ENCODE results near the gene LRCH4.

- peak in 1 of 6 experiments; percentile 22 for TF ChIP-seq CTCF (IDR thresholded peaks at IDR 0.05)
- TF ChIP-seq POLR2A (IDR thresholded peaks at IDR 0.05) = no peak
Measured at GRCh38 chr7:100632951-100633717, 47.2 kb upstream of the LRCH4 start.

Measured in thyroid gland (tissue), 4 donors.